HepG2 (cell line): Measurements from ENCODE around the gene ZNF800. TPM values are rescaled to one million over a fixed set of nuclear protein-coding genes. Genes with fewer than 3 reads are reported as not detected.

Experiments used
- ATAC-seq: fragments of 200-7000 bp; cut with Tn5 transposase; 3 replicates; pipeline ENCODE4 v1.9.1; 2020; ENCODE audit warnings: mild to moderate bottlenecking, moderate library complexity
- BruUV-seq: library from RNA; stranded (reverse); fragments of 400-500 nt; replicated peaks from 2 replicates; lab custom pipeline; 2021; lab: Mats Ljungman, UMichigan
- CTCF ChIA-PET: fragments of 300-600 bp; formaldehyde crosslinking; extraction: SDS; loops from one replicate; lab custom pipeline; 2021; ENCODE audit warnings: low total read pairs, inconsistent platforms, low intra/inter-chr PET ratio; lab: Yijun Ruan, JAX
- POLR2A ChIA-PET: fragments of 350-600 bp; sonication (Branson Sonifier 250); formaldehyde crosslinking; loops from one replicate; lab custom pipeline; 2020; ENCODE audit warnings: antibody characterized with exemption, inconsistent platforms; lab: Yijun Ruan, JAX
- DNase-seq: peaks from one replicate; pipeline ENCODE4 v3.0.0-alpha.2; 2015; ENCODE audit warnings: low spot score
- FAIRE-seq: peaks from 3 replicates; lab custom pipeline; 2011; peaks lifted over from hg19 to GRCh38; lab: Jason Lieb, UNC
- H2AFZ ChIP-seq: one replicate; pipeline ENCODE4 v1.6.1; 2011; ENCODE audit warnings: low read length, inconsistent platforms
- H3K27ac ChIP-seq: fragments of 300-600 bp; 3 replicates; pipeline ENCODE4 v1.8.0; 2011; ENCODE audit warnings: mixed run types, mild to moderate bottlenecking, mixed read lengths, low read length, inconsistent platforms; ENCODE audit not compliant: insufficient read depth; ENCODE audit errors: extremely low read length
- H3K27me3 ChIP-seq, 2 experiments: fragments of 200-600 bp in 1 of 2; 2 replicates in 1 of 2; 3 replicates in 1 of 2; pipeline versions ENCODE4 v1.6.0 to v1.8.0; 2011; ENCODE audit warnings: low read length in 2 of 2, mild to moderate bottlenecking in 2 of 2, moderate library complexity in 2 of 2, inconsistent platforms in 1 of 2; ENCODE audit not compliant: insufficient read depth in 2 of 2, control insufficient read depth in 1 of 2
- H3K36me3 ChIP-seq, 2 experiments: fragments of 200-600 bp in 1 of 2; replicated peaks in 1 of 2; 2 replicates in 1 of 2; 3 replicates in 1 of 2; pipeline versions ENCODE4 v1.5.1 to v1.8.0; 2011; ENCODE audit warnings: low read length in 2 of 2, inconsistent platforms in 1 of 2; ENCODE audit not compliant: insufficient read depth in 2 of 2, control insufficient read depth in 1 of 2
- H3K4me1 ChIP-seq: 2 replicates; pipeline ENCODE4 v1.5.1; 2012; ENCODE audit warnings: low read length, inconsistent platforms; ENCODE audit not compliant: insufficient read depth
- H3K4me2 ChIP-seq: 2 replicates; pipeline ENCODE4 v1.6.0; 2011; ENCODE audit warnings: low read depth, low read length, inconsistent platforms
- H3K4me3 ChIP-seq, 3 experiments: fragments of 200-600 bp in 1 of 3; sonication (generic), shearing (Covaris generic) in 1 of 3; replicated peaks in 1 of 3; 2 replicates each; pipeline ENCODE4 v1.5.1; 2011 to 2016; ENCODE audit warnings: low read length in 3 of 3, inconsistent platforms in 2 of 3, low read depth in 2 of 3, mild to moderate bottlenecking in 2 of 3, control low read depth in 1 of 3, mixed read lengths in 1 of 3; ENCODE audit not compliant: insufficient read depth in 1 of 3
- H3K79me2 ChIP-seq: one replicate; pipeline ENCODE4 v1.6.1; 2011; ENCODE audit warnings: low read length, inconsistent platforms; ENCODE audit not compliant: insufficient read depth
- H3K9ac ChIP-seq: 2 replicates; pipeline ENCODE4 v1.6.0; 2011; ENCODE audit warnings: mild to moderate bottlenecking, low read depth, low read length, inconsistent platforms; ENCODE audit not compliant: insufficient read depth
- H3K9me3 ChIP-seq: 2 replicates; pipeline ENCODE4 v1.5.1; 2012; ENCODE audit warnings: mild to moderate bottlenecking, low read length
- H4K20me1 ChIP-seq: 2 replicates; pipeline ENCODE4 v1.6.0; 2011; ENCODE audit warnings: inconsistent platforms, mild to moderate bottlenecking, low read length, moderate library complexity; ENCODE audit not compliant: insufficient read depth
- ATF6 ChIP-seq: sonication (generic); formaldehyde crosslinking; conservative IDR thresholded peaks from 2 replicates; pipeline ENCODE4 v1.4.0; 2020; ENCODE audit warnings: missing genetic modification reagents
- CTCF ChIP-seq: sonication (generic); formaldehyde crosslinking; IDR thresholded peaks from 2 replicates; pipeline ENCODE4 v1.5.0; 2020; ENCODE audit warnings: mild to moderate bottlenecking, missing genetic modification reagents, moderate library complexity
- HOXA3 ChIP-seq: sonication (generic); formaldehyde crosslinking; IDR thresholded peaks from 2 replicates; pipeline ENCODE4 v1.5.0; 2020; ENCODE audit warnings: missing genetic modification reagents
- IRF1 ChIP-seq: sonication (generic); formaldehyde crosslinking; IDR thresholded peaks from 2 replicates; pipeline ENCODE4 v1.4.0; 2020; ENCODE audit warnings: low read depth, mild to moderate bottlenecking, missing genetic modification reagents
- NFKBIZ ChIP-seq: IDR thresholded peaks from 2 replicates; pipeline ENCODE4 v1.6.1; 2018; ENCODE audit warnings: missing genetic modification reagents, missing compliant biosample characterization
- POLR2A ChIP-seq, 2 experiments: IDR thresholded peaks; 2 replicates each; pipeline ENCODE4 v1.6.1; 2011; ENCODE audit warnings: low read depth in 2 of 2, low read length in 2 of 2, mild to moderate bottlenecking in 1 of 2, moderate library complexity in 1 of 2; ENCODE audit not compliant: insufficient read depth in 1 of 2
- SAP130 ChIP-seq: IDR thresholded peaks from 2 replicates; pipeline ENCODE4 v1.6.1; 2016; ENCODE audit warnings: low read depth
- ZNF251 ChIP-seq: sonication (generic); formaldehyde crosslinking; IDR thresholded peaks from 2 replicates; pipeline ENCODE4 v1.9.0; 2021; ENCODE audit warnings: mild to moderate bottlenecking, missing genetic modification reagents
- ZNF350 ChIP-seq: sonication (generic); formaldehyde crosslinking; IDR thresholded peaks from 2 replicates; pipeline ENCODE4 v1.4.0; 2020; ENCODE audit warnings: mild to moderate bottlenecking, low read depth, missing genetic modification reagents, borderline replicate concordance
- ZNF382 ChIP-seq: sonication (generic); formaldehyde crosslinking; IDR thresholded peaks from 2 replicates; pipeline ENCODE4 v1.5.0; 2020; ENCODE audit warnings: missing genetic modification reagents, mild to moderate bottlenecking, borderline replicate concordance
- ZNF616 ChIP-seq: sonication (generic); formaldehyde crosslinking; IDR thresholded peaks from 2 replicates; pipeline ENCODE4 v1.5.0; 2020; ENCODE audit warnings: low read depth, mild to moderate bottlenecking, missing genetic modification reagents
- ZNF800 ChIP-seq: sonication (generic); formaldehyde crosslinking; IDR thresholded peaks from 2 replicates; pipeline ENCODE4 v1.4.0; 2020; ENCODE audit warnings: missing genetic modification reagents
- in situ Hi-C: cut with HindIII; loops from 2 replicates; pipeline ENCODE4 v1.10.0; 2017; ENCODE audit warnings: low pct_unique_long_range_greater_than_20kb; ENCODE audit not compliant: extremely low pct_ligation_motif_present
- intact Hi-C: fragments of 100-400 bp; cut with micrococcal nuclease; formaldehyde crosslinking; loops from one replicate; pipeline ENCODE4 v1.10.0; 2022; ENCODE audit not compliant: unreplicated experiment
- polyA plus RNA-seq, 8 experiments: library from polyadenylated mRNA; depleted of rRNA in 3 of 8; stranded (reverse) in 7 of 8; unstranded in 1 of 8; fragments of >200 nt; fragmentation: Illumina TruSeq in 4 of 8; extraction: Trizol in 4 of 8; gene quantifications; 2 replicates each; pipeline versions ENCODE4 v1.2.1 to v1.2.3, GENCODE V29; 2011 to 2016; ENCODE audit warnings: low read depth in 4 of 8, missing spikeins in 1 of 8, mixed read lengths in 1 of 8; ENCODE audit not compliant: insufficient read depth in 1 of 8
- total RNA-seq, 5 experiments: library from RNA; depleted of rRNA; stranded (reverse); fragments of >200 nt; fragmentation: Illumina TruSeq; extraction: Trizol; gene quantifications; 2 replicates each; pipeline ENCODE4 v1.2.3, GENCODE V29; 2016; ENCODE audit warnings: low read depth in 1 of 5

Gene ZNF800
- total and polyA plus RNA-seq, 2 of the 13 experiments (the other 11 are each of a cell fraction or from before 2014, with no cell fraction given): 7.1 to 12.7 TPM

GRCh38 chr7:127411176-127411575 is 18.7 kb upstream of the ZNF800 start:
- no peak for ATAC-seq
- no peaks in the 10 kb centered on the region for H3K4me1 ChIP-seq
- POLR2A ChIA-PET: no interaction called here

More at GRCh38 chr7:127411176-127411575, 18.7 kb upstream of the ZNF800 start:
- intact Hi-C loops: no loop called here
- no peak overlapping the region for H3K27ac ChIP-seq
- CTCF ChIA-PET: no interaction called here
- no peak overlapping the region for H3K4me3 ChIP-seq
- H3K27me3 ChIP-seq: no peaks in the 10 kb centered on the region; a peak in 1 of 5 replicates
- no peak overlapping the region for H3K9ac ChIP-seq
- no peak overlapping the region for H3K4me2 ChIP-seq
- no peaks in the 10 kb centered on the region for H3K9me3 ChIP-seq
- H4K20me1 ChIP-seq: no peaks in the 10 kb centered on the region
- no peak for FAIRE-seq
- DNase-seq: no peak
- no peaks in the 10 kb centered on the region for H3K79me2 ChIP-seq
- no peaks in the 10 kb centered on the region for H3K36me3 ChIP-seq
- in situ Hi-C loops: no loop called here
- H2AFZ ChIP-seq: no peak overlapping the region
- no TSS peak for BruUV-seq
- TF ChIP-seq CTCF (CRISPR knock-in tag) (no peak), SAP130 (CRISPR knock-in tag) (no peak), ATF6 (CRISPR knock-in tag) (no peak), ZNF382 (CRISPR knock-in tag) (no peak), ZNF616 (CRISPR knock-in tag) (no peak), ZNF800 (CRISPR knock-in tag) (no peak), POLR2A (IDR thresholded peaks at IDR 0.05; ENCODE audit: insufficient read depth in 1 of 2, low read depth in 2 of 2, low read length in 2 of 2) (no peak), ZNF251 (CRISPR knock-in tag) (no peak), HOXA3 (CRISPR knock-in tag) (no peak), NFKBIZ (no peak), ZNF350 (no peak), IRF1 (no peak)
